ENCODE results near the gene LIM2.
"Not testable (repeated sequence)": the region's sequence is repeated elsewhere in the genome, so short reads cannot be mapped to it uniquely, and the experiment has no call there.

- not testable (repeated sequence) for TF ChIP-seq CTCF, POLR2A, POLR2AphosphoS5, EP300 (IDR thresholded peaks at IDR 0.05)
Measured at GRCh38 chr19:51420511-51420910, 32.7 kb upstream of the LIM2 start.

Measured in suprapubic skin (tissue), 4 donors.